IPS-18c (cell line): Measurements from ENCODE around the gene G6PC1.
"Not testable (repeated sequence)": the region's sequence is repeated elsewhere in the genome, so short reads cannot be mapped to it uniquely, and the experiment has no call there.

Experiments
- H3K4me3 ChIP-seq: 2 replicates; pipeline ENCODE4 v1.7.0; 2013; ENCODE audit warnings: low read depth, mild to moderate bottlenecking, low read length, moderate library complexity; ENCODE audit not compliant: insufficient read depth
- H3K9me3 ChIP-seq: one replicate; pipeline ENCODE4 v1.6.1; 2013; ENCODE audit warnings: mild to moderate bottlenecking, low read length, moderate library complexity; ENCODE audit not compliant: control insufficient read depth, insufficient read depth

Gene G6PC1

DNA sequence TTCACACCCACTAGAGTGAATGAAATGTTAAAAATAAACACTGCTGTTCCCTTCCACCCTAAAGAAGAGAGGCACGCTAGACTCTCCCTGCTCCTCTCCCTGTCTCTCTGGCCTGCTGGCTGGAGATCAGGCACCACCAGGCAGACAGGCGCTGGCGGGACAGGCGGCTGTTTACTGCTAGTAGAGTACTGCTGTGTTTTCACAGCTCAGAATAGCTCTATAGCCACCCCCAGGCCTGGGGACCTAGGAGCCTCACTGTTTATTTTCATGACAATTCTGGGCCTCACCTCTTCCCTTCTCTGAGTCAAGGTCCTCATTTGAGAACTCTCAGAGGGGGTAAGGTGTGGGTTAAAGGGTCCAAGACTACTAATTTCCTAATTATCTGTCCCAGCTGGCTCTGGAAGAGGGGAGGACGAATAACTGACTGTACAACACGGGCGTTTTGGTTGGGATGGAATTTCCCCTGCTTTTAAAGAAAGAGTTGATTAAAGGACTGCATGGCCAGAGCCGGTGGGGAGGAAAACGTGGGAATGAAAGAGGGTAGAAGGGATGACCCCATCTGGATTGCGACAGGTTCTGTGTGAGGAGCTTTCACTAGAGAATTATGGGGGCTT is 9.0 kb upstream of the G6PC1 start:
- Histone ChIP-seq H3K9me3 (no peaks in the 10 kb centered on the region), H3K4me3 (no peak overlapping the region)

DNA sequence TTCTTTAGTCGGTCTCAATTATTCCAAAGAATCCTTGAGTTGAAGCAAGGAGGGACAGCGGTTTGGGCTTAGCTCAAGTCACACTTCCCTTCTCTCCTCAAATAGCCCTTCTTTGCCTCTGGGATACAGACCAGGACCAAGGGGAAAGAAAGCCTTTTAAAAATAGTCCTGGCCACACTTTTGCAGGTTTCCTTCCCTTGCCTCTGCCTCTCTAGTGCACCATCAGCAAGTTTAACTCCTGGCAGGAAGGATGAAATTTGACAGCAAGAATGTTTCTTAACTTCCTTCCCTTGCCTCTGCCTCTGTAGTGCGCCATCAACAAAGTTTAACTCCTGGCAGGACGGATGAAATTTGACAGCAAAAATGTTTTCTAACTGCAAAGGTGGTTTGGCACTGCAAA is 7.2 kb upstream of the G6PC1 start:
- Histone ChIP-seq H3K4me3 (no peak overlapping the region), H3K9me3 (no peaks in the 10 kb centered on the region)

DNA sequence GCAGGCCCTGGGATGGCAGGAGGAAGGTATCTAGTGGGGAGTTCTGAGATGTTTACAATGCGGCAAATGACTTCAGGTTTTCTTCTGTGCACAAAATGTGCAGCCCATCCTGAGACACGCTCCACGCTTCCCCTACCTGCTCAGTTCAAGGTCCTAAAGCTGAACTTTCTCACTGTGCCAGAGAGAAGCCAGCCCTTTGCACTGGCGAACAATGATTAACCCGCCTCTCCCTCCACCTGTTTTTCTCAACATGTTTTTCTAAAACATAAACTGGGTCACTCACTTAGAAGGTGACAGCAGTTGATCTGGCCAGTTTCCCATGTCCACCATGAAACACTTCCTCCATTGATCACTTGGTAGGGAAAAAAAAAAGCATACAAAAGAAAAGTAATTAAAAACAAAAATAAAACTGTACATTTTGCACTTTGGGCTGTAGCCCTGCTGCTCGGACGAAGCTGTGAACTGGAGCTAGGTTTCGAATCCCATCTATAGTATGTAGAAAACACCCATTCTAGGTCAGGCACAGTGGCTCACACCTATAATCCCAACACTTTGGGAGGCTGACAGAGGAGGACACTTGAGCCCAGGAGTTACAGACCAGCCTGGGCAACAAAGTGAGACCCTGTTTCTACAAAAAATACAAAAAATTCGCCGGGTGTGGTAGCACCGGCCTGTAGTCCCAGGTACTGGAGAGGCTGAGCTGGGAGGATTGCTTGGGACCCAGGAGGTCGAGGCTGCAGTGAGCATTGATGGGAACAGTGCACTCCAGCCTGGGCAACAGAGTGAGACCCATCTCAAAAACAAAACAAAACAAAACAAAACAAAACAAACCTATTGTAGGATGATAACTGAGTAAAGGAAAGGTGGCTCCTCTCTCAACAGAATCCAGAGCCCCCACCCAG is 6.1 kb upstream of the G6PC1 start:
- Histone ChIP-seq H3K9me3 (no peaks in the 10 kb centered on the region), H3K4me3 (no peak overlapping the region)

DNA sequence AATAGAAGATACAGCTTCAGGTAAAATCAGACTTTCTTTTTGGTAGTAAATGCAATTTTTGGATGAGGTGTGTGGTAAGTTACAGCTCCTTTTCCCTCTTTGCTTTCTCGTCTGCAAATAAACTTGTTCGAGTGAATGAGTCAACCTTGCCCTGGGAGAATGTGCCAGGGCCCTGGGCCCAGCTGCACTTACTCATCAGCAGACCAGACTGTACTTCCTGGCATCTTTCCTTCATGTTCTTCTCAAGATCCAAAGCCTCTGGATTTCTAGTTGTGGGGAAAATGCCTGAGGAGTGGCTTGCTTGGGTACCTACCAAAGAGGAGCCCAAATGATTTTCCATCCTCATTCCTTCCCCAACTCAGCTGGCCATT is 5.4 kb upstream of the G6PC1 start:
- H3K9me3 ChIP-seq = no peaks in the 10 kb centered on the region
- no peak overlapping the region for H3K4me3 ChIP-seq

DNA sequence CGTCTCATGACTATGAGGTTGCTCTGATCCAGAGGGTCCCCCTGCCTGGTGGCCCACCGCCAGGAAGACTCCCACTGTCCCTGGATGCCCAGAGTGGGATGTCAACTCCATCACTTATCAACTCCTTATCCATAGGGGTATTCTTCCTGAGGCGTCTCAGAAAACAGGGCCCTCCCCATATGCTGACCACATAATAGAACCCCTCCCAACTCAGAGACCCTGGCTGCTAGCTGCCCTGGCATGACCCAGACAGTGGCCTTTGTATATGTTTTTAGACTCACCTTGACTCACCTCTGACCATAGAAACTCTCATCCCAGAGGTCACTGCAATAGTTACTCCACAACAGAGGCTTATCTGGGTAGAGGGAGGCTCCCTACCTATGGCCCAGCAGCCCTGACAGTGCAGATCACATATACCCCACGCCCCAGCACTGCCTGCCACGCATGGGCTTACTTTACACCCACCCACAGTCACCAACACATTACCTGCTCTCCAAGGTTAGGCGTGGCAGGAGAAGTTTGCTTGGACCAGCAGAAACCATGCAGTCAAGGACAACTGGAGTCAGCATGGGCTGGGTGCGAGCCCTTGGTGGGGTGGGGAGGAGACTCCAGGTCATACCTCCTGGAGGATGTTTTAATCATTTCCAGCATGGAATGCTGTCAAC is 2.3 kb upstream of the G6PC1 start:
- Histone ChIP-seq H3K9me3 (no peaks in the 10 kb centered on the region), H3K4me3 (no peak overlapping the region)

DNA sequence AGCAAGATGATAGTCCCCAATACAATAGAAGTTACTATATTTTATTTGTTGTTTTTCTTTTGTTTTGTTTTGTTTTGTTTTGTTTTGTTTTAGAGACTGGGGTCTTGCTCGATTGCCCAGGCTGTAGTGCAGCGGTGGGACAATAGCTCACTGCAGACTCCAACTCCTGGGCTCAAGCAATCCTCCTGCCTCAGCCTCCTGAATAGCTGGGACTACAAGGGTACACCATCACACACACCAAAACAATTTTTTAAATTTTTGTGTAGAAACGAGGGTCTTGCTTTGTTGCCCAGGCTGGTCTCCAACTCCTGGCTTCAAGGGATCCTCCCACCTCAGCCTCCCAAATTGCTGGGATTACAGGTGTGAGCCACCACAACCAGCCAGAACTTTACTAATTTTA is 618 bp upstream of the G6PC1 start:
- not testable (repeated sequence) for H3K9me3 ChIP-seq, H3K4me3 ChIP-seq

DNA sequence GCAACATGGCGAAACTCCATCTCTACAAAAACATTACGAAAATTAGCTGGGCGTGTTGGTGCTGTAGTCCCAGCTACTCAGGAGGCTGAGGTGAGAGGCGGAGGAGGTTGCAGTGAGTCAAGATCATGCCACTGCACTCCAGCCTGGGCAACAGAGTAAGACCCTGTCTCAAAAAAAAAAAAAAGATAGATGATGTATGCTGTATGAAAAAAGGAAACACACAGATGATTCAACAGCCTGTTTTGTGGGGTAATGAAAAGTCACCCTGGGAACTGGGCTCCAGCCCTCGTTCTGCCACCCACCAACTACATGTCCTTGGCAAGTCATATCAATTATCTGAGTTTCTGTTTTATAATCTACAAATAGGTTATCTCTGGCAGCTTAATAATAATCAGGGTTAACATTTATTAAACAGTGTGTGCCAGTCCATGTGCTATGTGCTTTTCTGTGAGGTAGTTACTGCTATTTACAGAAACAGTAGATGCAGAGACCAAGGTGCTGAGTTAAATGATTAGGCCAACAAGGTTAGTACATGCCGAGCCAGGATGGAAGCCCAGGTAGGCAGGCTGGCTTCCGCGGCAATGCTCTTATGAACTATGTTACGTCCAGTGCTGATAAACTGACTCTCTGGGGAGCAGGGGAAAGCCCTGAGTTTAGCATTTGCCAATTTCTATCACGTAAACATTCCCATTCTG is 1.1 kb downstream of the G6PC1 start:
- H3K9me3 ChIP-seq = no peaks in the 10 kb centered on the region
- no peak overlapping the region for H3K4me3 ChIP-seq

DNA sequence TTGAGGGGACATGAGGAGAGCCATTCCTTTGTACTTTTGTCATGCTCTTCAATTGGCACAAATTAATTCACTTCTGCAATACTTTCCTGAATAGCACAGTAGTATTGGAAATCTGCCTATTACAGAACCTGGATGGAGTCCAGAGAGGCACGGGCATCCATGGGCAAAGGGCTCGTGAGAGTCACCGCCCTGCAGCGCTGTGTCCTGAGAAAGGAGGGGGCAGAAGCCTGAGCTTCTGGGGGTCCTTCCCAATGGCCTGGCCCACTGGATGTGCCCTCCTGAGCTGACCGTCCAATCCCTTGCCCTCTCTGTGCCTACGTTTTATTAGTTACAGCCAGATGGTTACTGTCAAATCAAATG is 3.5 kb downstream of the G6PC1 start:
- H3K9me3 ChIP-seq = no peaks in the 10 kb centered on the region
- no peak overlapping the region for H3K4me3 ChIP-seq

DNA sequence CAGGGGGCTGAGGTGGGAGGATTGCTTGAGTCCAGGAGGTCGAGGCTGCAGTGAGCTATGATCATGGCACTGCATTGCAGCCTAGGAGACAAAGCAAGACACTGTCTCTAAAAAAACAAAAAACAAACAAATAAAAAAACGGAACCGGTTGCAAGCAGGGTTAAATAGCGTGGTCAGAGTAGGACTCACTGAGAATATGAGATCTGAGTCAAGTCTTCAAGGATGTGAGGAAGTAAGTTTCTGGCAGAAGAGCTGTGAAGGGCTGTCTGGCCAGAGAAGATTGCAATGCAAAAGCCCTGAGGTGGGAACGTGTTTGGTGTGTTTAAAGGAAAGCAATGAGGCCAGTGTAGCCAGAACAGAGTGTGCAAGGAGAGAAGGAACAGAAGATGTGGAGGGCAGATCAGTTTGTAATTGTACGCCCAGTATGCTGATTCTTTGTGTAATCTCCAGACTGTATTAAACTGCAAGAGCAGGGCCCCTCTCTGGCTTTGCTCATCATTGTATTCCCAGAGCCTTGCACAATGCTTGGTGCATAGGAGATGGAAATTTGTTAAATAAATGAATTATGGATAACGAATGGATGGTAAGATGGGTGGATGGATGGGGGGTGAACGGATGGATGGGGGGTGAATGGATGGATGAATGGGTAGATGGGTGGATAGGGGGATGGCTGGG is 6.3 kb downstream of the G6PC1 start:
- no peak overlapping the region for H3K4me3 ChIP-seq

DNA sequence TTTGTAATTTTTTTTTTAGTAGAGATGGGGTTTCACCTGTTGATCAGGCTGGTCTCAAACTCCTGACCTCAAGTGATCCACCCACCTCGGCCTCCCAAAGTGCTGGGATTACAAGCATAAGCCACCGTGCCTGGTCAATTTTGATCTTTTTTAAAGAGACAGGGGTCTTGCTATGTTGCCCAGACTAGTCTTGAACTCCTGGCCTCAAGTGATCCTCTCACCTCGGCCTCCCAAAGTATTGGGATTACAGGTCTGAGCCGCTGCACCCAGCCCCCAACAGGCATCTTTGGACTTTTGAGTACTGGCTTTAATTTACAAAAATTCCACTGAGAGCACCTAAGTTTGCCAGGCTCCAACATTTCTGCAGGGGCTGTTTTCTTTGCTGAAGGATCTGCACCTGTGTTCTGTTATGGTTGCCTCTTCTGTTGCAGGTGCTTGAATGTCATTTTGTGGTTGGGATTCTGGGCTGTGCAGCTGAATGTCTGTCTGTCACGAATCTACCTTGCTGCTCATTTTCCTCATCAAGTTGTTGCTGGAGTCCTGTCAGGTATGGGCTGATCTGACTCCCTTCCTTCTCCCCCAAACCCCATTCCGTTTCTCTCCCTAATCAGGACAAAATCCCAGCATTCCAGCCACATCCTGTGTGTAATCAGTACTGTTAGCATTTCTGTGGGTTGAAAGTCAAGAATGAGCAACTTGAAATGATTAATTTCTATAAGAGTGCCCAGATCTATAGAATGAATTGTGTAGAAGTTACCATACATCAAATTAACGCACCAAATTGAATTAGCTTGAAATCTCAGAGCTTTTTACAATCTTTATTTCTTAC is 8.5 kb downstream of the G6PC1 start:
- no peak overlapping the region for H3K4me3 ChIP-seq
- H3K9me3 ChIP-seq = no peaks in the 10 kb centered on the region

More for the DNA sequence above, 6.3 kb downstream of the G6PC1 start:
- H3K9me3 ChIP-seq = no peaks in the 10 kb centered on the region

DNA sequence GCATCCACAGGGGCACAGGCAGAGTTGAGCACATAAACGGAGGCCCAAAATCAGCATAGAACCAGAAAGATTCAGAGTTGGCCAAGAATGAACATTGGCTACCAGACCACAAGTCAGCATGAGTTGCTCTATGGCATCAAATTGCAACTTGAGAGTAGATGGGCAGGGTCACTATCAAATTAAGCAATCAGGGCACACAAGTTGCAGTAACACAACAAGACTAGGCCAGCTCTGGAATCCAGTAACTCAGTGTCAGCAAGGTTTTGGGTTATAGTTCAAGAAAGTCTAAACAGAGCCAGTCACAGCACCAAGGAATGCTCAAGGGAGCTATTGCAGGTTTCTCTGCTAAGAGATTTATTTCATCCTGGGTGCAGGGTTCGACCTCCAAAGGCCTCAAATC is 12.9 kb downstream of the G6PC1 start:
- Histone ChIP-seq H3K4me3 (no peak overlapping the region), H3K9me3 (no peaks in the 10 kb centered on the region)

DNA sequence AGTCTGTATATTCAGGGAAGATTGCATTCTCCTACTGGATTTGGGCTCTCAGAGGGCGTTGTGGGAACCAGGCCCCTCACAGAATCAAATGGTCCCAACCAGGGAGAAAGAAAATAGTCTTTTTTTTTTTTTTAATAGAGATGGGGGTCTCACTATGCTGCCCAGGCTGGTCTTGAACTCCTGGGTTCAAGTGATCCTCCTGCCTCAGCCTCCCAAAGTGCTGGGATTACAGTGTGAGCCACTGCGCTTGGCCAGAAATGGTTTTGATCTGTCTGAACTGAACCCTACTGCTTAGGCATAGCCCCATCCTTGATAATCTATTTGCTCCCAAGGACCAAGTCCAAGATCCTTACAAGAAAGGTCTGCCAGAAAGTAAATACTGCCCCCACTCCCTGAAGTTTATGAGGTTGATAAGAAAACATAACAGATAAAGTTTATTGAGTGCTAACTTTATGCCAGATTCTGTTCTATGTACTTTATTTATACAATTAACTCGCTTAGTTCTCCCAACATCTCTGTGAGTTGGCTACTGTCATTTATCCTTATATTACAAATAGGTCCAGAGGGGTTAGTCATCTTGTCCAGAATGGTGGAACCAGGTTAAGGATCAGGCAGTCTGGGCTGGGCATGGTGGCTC is 13.5 kb downstream of the G6PC1 start:
- H3K4me3 ChIP-seq = no peak overlapping the region
- no peaks in the 10 kb centered on the region for H3K9me3 ChIP-seq

DNA sequence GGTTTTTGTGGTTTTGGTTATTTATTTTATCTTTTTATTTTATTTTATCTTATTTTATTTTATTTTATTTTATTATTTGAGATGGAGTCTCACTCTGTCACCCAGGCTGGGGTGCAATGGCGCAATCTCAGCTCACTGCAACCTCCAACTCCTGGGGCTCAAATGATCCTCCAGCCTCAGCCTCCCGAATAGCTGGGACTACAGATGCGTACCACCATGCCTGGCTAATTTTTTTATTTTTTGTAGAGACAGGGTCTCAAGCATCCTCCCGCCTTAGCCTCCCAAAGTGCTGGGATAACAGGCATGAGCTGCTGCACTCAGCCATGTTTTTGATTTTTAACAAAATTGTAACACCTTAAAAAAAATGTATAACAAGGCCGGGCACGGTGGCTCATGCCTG is 14.7 kb downstream of the G6PC1 start:
- not testable (repeated sequence) for H3K9me3 ChIP-seq, H3K4me3 ChIP-seq

DNA sequence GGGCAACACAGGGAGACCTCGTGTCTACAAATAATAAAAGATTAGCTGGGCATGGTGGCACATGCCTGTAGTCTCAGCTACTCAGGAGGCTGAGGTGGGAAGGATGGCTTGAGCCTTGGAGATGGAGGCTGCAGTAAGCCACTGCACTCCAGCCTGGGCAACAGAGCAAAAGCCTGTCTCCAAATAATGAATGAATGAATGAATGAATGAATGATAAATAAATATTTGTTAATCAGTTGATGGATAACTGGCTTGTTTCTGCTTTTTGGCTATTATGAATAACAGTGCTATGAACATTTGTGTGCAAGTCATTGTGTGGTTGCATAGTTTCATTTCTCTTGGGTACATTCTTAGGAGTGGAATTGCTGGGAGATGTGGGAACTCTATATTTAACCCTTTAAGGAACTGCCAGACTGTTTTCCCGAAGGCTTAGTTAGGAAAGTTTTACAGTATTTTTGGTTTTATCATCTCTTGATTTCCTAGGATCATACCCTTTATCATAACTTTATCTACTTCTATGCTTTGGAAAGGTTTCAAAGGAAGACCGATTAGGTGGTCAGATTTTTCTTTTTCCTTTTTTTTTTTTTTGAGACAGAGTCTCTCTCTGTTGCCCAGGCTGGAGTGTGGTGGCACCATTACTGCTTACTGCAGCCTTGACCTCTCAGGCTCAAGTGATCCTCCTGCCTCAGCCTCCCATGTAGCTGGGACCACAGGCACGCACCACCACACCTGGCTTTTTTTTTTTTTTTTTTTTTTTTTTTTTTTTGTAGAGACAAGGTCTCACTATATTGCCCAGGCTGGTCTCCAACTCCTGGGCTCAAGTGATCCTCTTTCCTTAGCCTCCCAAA is 16.0 kb downstream of the G6PC1 start:
- H3K9me3 ChIP-seq, H3K4me3 ChIP-seq: not testable (repeated sequence)

DNA sequence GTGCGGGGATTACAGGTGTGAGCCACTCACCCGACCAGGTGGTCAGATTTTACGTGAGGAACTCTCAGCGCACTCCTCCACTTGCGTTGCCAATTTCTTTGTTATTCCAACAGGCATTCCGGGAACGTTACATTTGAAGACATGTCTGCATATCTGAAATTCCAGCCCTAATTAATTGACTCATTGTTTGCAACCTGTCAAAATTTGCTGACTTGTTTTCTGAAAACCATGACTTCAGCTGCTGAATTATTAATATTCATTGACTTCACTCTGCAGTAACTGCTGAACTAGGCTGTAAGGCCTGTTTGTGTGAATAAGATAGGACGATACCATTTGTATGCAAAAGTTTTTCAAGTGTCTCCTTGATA is 16.6 kb downstream of the G6PC1 start:
- H3K9me3 ChIP-seq = no peaks in the 10 kb centered on the region
- H3K4me3 ChIP-seq = no peak overlapping the region
